Astrocyte (in vitro differentiated cells and primary cell): ENCODE data around the gene KAT2B. TPM values are rescaled to one million over a fixed set of nuclear protein-coding genes. Genes with fewer than 3 reads are reported as not detected.

ENCODE experiments used
- DNase-seq: peaks from one replicate; pipeline ENCODE4 v3.0.0-alpha.2; 2010; ENCODE audit warnings: low read depth
- FAIRE-seq: peaks from 2 replicates; lab custom pipeline; 2011; peaks lifted over from hg19 to GRCh38; lab: Jason Lieb, UNC
- H2AFZ ChIP-seq: 2 replicates; pipeline ENCODE4 v1.6.0; 2012; ENCODE audit warnings: low read depth, low read length, inconsistent platforms
- H3K27ac ChIP-seq: 2 replicates; pipeline ENCODE4 v1.5.1; 2011; ENCODE audit warnings: low read depth, low read length, inconsistent platforms
- H3K27me3 ChIP-seq: 2 replicates; pipeline ENCODE4 v1.6.0; 2011; ENCODE audit warnings: low read length, inconsistent platforms; ENCODE audit not compliant: insufficient read depth
- H3K36me3 ChIP-seq: 2 replicates; pipeline ENCODE4 v1.5.1; 2011; ENCODE audit warnings: low read length, inconsistent platforms; ENCODE audit not compliant: insufficient read depth
- H3K4me1 ChIP-seq: 2 replicates; pipeline ENCODE4 v1.5.1; 2011; ENCODE audit warnings: low read length, inconsistent platforms; ENCODE audit not compliant: insufficient read depth
- H3K4me2 ChIP-seq: 2 replicates; pipeline ENCODE4 v1.6.0; 2012; ENCODE audit warnings: low read length, inconsistent platforms
- H3K4me3 ChIP-seq: 2 replicates; pipeline ENCODE4 v1.5.1; 2011; ENCODE audit warnings: low read depth, mild to moderate bottlenecking, low read length, inconsistent platforms; ENCODE audit not compliant: insufficient read depth
- H3K79me2 ChIP-seq: 2 replicates; pipeline ENCODE4 v1.6.0; 2012; ENCODE audit warnings: mild to moderate bottlenecking, low read length, inconsistent platforms; ENCODE audit not compliant: insufficient read depth
- H3K9ac ChIP-seq: 2 replicates; pipeline ENCODE4 v1.6.0; 2012; ENCODE audit warnings: mild to moderate bottlenecking, low read length, inconsistent platforms
- H3K9me3 ChIP-seq: 2 replicates; pipeline ENCODE4 v1.5.1; 2012; ENCODE audit warnings: low read depth, mild to moderate bottlenecking, low read length, inconsistent platforms; ENCODE audit not compliant: insufficient read depth
- H4K20me1 ChIP-seq: 2 replicates; pipeline ENCODE4 v1.6.0; 2012; ENCODE audit warnings: low read length, inconsistent platforms; ENCODE audit not compliant: insufficient read depth
- H3K27ac Mint-ChIP-seq: one replicate; pipeline ENCODE4 v1.8.0; 2021; ENCODE audit warnings: mild to moderate bottlenecking, mixed read lengths; ENCODE audit not compliant: unreplicated experiment
- H3K27me3 Mint-ChIP-seq: one replicate; pipeline ENCODE4 v1.8.0; 2021; ENCODE audit warnings: low read depth, mixed read lengths; ENCODE audit not compliant: unreplicated experiment
- H3K36me3 Mint-ChIP-seq: one replicate; pipeline ENCODE4 v1.8.0; 2021; ENCODE audit warnings: low read depth, mixed read lengths; ENCODE audit not compliant: unreplicated experiment
- H3K4me1 Mint-ChIP-seq: one replicate; pipeline ENCODE4 v1.8.0; 2021; ENCODE audit warnings: low read depth, mixed read lengths; ENCODE audit not compliant: unreplicated experiment
- H3K4me3 Mint-ChIP-seq: one replicate; pipeline ENCODE4 v1.8.0; 2021; ENCODE audit warnings: mild to moderate bottlenecking, moderate library complexity, mixed read lengths; ENCODE audit not compliant: unreplicated experiment
- H3K9me3 Mint-ChIP-seq: one replicate; pipeline ENCODE4 v1.8.0; 2021; ENCODE audit warnings: mild to moderate bottlenecking, mixed read lengths; ENCODE audit not compliant: unreplicated experiment
- EZH2 ChIP-seq: IDR thresholded peaks from 2 replicates; pipeline ENCODE4 v1.6.1; 2012; ENCODE audit warnings: mild to moderate bottlenecking, low read length, inconsistent platforms; ENCODE audit not compliant: insufficient read depth
- total RNA-seq: library from RNA; stranded (reverse); gene quantifications from 2 replicates; pipeline ENCODE4 v1.2.1, GENCODE V29; 2021
- TF ChIP-seq, protein P1 (sequence below): IDR thresholded peaks from 2 replicates; pipeline ENCODE4 v1.5.1; 2011; ENCODE audit warnings: low read depth, mild to moderate bottlenecking, inconsistent platforms, low read length, moderate library complexity; ENCODE audit not compliant: insufficient read depth

KAT2B gene
- total RNA-seq, 1 donor from 2014 or later: 4.9 TPM

DNA sequence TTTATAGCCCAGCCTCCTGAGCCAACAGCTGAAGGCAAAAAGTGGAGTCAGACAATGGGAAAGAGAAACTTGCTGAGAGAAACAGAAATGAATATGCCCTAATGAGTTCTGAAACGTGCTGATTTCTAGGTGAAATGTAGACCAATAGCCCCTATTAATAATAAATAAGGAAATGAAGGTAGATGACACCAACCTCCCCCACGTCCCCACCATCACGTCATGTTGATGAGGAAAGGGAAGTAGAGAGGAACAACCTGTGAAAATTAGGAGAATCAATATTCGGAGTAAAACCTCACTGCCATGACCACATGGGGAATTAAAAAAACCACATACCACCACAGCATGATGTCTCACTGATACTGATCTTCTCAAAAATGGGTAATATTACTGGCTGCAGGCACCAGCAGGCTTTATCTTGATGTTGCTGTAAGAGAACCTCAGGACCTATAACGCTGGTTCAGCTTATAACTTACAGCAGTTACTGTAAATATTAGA, 64.0 kb downstream of the KAT2B start:
- Histone ChIP-seq H3K36me3 (no peaks in the 10 kb centered on the region), H2AFZ (no peak overlapping the region), H3K4me1 (no peaks in the 10 kb centered on the region), H3K79me2 (no peaks in the 10 kb centered on the region), H3K4me3 (no peak overlapping the region), H3K27ac (no peak overlapping the region), H3K4me2 (no peak overlapping the region), H3K9ac (no peak overlapping the region), H3K9me3 (no peaks in the 10 kb centered on the region), H4K20me1 (no peaks in the 10 kb centered on the region), H3K27me3 (no peaks in the 10 kb centered on the region)
- H3K4me3 Mint-ChIP-seq: no peak overlapping the region
- no peak overlapping the region for H3K27ac Mint-ChIP-seq
- H3K27me3 Mint-ChIP-seq: no peaks in the 10 kb centered on the region
- FAIRE-seq: no peak
- H3K9me3 Mint-ChIP-seq: no peaks in the 10 kb centered on the region
- H3K4me1 Mint-ChIP-seq: no peaks in the 10 kb centered on the region
- DNase-seq: no peak
- TF ChIP-seq, protein P1, sequence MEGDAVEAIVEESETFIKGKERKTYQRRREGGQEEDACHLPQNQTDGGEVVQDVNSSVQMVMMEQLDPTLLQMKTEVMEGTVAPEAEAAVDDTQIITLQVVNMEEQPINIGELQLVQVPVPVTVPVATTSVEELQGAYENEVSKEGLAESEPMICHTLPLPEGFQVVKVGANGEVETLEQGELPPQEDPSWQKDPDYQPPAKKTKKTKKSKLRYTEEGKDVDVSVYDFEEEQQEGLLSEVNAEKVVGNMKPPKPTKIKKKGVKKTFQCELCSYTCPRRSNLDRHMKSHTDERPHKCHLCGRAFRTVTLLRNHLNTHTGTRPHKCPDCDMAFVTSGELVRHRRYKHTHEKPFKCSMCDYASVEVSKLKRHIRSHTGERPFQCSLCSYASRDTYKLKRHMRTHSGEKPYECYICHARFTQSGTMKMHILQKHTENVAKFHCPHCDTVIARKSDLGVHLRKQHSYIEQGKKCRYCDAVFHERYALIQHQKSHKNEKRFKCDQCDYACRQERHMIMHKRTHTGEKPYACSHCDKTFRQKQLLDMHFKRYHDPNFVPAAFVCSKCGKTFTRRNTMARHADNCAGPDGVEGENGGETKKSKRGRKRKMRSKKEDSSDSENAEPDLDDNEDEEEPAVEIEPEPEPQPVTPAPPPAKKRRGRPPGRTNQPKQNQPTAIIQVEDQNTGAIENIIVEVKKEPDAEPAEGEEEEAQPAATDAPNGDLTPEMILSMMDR: no peak
- TF ChIP-seq EZH2: no peak
- H3K36me3 Mint-ChIP-seq: no peaks in the 10 kb centered on the region

DNA sequence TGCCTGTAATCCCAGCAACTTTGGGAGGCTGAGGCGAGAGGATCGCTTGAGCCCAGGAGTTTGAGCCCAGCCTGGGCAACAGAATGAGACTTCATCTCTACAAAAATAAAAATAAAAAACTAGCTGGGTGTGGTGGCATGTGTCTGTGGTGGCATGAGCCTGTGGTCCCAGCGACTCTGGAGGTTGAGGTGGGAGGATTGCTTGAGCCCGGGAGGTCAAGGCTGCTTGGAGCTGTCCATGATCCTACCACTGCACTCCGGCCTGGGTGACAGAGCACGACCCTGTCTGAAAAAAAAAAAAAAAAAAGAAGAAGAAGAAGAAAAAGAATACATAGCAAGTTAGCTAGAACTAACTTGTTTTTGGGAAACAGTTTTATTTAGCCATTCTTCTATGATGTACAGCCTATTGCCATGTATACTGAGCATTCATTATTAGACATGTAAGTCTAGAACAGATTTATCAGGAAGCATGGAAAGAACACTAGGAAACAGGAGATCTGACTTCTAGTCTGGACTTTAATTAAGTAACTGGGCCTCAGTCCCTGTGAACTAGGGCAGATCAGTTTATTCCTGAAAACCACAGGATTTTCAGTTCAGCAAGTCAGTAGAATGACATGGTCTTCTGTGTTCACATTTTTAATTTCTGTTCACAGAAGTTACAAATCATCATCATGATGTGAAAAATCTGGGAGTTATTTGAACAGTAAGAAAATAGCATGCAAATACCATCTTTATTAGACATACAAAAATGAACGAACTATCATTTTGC, 65.5 kb downstream of the KAT2B start:
- Histone ChIP-seq H3K27ac (no peak overlapping the region), H3K36me3 (no peaks in the 10 kb centered on the region), H3K4me1 (no peaks in the 10 kb centered on the region), H3K9ac (no peak overlapping the region), H2AFZ (no peak overlapping the region), H3K9me3 (no peaks in the 10 kb centered on the region), H3K4me2 (no peak overlapping the region), H3K4me3 (no peak overlapping the region), H3K27me3 (no peaks in the 10 kb centered on the region), H4K20me1 (no peaks in the 10 kb centered on the region), H3K79me2 (no peaks in the 10 kb centered on the region)
- FAIRE-seq: no peak
- TF ChIP-seq, protein P1: no peak
- TF ChIP-seq EZH2: no peak
- no peaks in the 10 kb centered on the region for H3K4me1 Mint-ChIP-seq
- H3K27ac Mint-ChIP-seq: no peak overlapping the region
- no peaks in the 10 kb centered on the region for H3K27me3 Mint-ChIP-seq
- H3K4me3 Mint-ChIP-seq: no peak overlapping the region
- no peaks in the 10 kb centered on the region for H3K36me3 Mint-ChIP-seq
- DNase-seq: no peak
- H3K9me3 Mint-ChIP-seq: no peaks in the 10 kb centered on the region

DNA sequence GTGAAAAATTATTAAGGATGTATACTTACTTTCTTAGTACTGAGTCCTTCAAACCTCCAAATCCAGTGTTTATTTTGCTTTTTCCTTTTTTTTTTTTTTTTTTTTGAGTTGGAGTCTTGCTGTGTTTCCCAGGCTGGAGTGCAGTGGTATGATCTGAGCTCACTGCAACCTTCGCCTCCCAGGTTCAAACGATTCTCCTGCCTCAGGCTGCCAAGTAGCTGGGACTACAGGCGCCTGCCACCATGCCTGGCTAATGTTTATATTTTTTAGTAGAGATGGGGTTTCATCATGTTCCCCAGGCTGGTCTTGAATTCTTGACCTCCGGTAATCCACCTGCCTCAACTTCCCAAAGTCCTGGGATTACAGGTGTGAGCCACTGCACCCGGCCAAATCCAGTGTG, 67.5 kb downstream of the KAT2B start:
- no peaks in the 10 kb centered on the region for H3K79me2 ChIP-seq
- no peak overlapping the region for H3K4me3 Mint-ChIP-seq

More for the DNA sequence above, 67.5 kb downstream of the KAT2B start:
- Mint-ChIP-seq H3K4me1 (peaks cover 7% of the 10 kb centered on the region), H3K9me3 (no peaks in the 10 kb centered on the region), H3K36me3 (no peaks in the 10 kb centered on the region), H3K27ac (no peak overlapping the region), H3K27me3 (no peaks in the 10 kb centered on the region)
- Histone ChIP-seq H3K4me2 (no peak overlapping the region), H3K9me3 (no peaks in the 10 kb centered on the region), H3K27ac (no peak overlapping the region), H3K27me3 (no peaks in the 10 kb centered on the region), H3K4me1 (peaks cover 3% of the 10 kb centered on the region), H3K9ac (no peak overlapping the region), H3K36me3 (no peaks in the 10 kb centered on the region), H4K20me1 (no peaks in the 10 kb centered on the region), H3K4me3 (no peak overlapping the region), H2AFZ (no peak overlapping the region)
- TF ChIP-seq, protein P1: no peak
- TF ChIP-seq EZH2: no peak
- FAIRE-seq (no peak), DNase-seq (no peak)
